ENCODE measurements around the gene CARNS1. TPM values are rescaled to one million over a fixed set of nuclear protein-coding genes. Genes with fewer than 3 reads are reported as not detected.

CARNS1 gene
- total RNA-seq, 1 experiment from 2014 or later = 0.13 TPM

DNA sequence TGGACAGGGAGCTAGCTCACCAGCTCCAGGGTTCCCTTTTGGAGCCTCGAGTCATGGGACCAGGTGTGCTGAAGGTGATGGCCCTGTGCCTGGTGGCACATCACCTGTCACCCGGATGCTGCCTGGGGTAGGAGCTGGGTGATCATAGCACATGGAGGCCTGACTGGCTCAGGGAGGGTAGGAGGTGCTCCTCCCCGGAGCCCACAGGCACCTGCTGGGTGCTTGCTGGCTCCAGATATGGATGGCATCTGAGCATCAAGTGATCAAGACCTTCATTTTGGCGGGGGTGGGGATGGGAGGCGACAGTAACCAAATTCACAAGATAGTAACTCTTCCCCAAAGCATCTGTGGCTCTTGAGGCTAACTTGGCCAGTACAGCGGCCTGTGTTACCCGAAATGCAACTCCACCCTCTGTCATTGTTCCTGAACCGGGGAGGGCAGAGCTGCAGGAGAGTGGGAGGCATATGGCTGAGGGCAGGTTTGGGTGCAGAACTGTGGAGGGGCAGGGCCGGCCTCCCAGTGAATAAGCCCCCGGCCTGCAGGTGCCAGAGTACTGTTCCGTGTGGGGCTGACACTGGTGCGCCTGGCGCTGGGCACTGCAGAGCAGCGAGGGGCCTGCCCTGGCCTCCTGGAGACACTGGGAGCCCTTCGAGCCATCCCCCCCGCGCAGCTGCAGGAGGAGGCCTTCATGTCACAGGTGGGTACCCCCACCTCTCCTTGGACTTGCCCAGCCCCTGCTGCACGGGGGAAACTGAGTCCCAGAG lies 6.9 kb upstream of the CARNS1 start:
- Histone ChIP-seq H3K27me3 (replicated peaks; ENCODE audit: insufficient read depth, low read depth, low read length, poor library complexity) (no peaks in the 10 kb centered on the region), H3K36me3 (ENCODE audit: insufficient read depth, low read length, poor library complexity, severe bottlenecking) (no peaks in the 10 kb centered on the region), H3K4me1 (ENCODE audit: insufficient read depth, low read length, poor library complexity, severe bottlenecking) (no peaks in the 10 kb centered on the region), H3K4me3 (ENCODE audit: low read depth, low read length, poor library complexity, severe bottlenecking) (no peak overlapping the region), H3K9me3 (ENCODE audit: low read depth, low read length, poor library complexity, severe bottlenecking) (no peaks in the 10 kb centered on the region), H3K27ac (ENCODE audit: low read depth, low read length, poor library complexity, severe bottlenecking) (no peak overlapping the region)
- POLR2A ChIA-PET (ENCODE audit: low non-redundant PET) = no interaction called here
- CTCF ChIA-PET = no interaction called here
- no peak for TF ChIP-seq EZH2 (IDR thresholded peaks at IDR 0.05; ENCODE audit: borderline replicate concordance, low read depth, low read length, poor library complexity, severe bottlenecking)
- TF ChIP-seq, protein P1, sequence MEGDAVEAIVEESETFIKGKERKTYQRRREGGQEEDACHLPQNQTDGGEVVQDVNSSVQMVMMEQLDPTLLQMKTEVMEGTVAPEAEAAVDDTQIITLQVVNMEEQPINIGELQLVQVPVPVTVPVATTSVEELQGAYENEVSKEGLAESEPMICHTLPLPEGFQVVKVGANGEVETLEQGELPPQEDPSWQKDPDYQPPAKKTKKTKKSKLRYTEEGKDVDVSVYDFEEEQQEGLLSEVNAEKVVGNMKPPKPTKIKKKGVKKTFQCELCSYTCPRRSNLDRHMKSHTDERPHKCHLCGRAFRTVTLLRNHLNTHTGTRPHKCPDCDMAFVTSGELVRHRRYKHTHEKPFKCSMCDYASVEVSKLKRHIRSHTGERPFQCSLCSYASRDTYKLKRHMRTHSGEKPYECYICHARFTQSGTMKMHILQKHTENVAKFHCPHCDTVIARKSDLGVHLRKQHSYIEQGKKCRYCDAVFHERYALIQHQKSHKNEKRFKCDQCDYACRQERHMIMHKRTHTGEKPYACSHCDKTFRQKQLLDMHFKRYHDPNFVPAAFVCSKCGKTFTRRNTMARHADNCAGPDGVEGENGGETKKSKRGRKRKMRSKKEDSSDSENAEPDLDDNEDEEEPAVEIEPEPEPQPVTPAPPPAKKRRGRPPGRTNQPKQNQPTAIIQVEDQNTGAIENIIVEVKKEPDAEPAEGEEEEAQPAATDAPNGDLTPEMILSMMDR (conservative IDR thresholded peaks at IDR 0.05; ENCODE audit: low read depth, low read length) = no peak
- intact Hi-C loops (cut with micrococcal nuclease; ENCODE audit: unreplicated experiment) = no loop called here
- DNase-seq (ENCODE audit: low spot score) = no peak
- BruUV-seq (replicated peaks) = no TSS peak

DNA sequence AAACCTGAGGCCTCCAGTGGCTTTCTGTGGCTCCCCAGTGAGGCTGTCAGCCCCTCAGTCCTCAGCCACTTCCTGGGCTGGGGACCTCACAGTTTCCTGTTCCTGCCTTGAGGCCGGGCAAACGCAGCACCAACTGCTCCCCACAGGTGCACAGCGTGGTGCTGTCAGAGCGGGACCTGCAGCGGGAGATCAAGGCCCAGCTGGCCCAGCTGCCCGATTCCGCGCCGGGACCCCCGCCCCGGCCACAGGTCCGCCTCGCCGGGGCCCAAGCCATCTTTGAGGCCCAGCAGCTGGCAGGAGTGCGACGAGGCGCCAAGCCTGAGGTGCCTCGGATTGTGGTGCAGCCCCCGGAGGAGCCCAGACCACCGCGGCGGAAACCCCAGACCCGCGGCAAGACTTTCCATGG lies 6.2 kb upstream of the CARNS1 start:
- Histone ChIP-seq H3K9me3 (ENCODE audit: low read depth, low read length, poor library complexity, severe bottlenecking) (no peaks in the 10 kb centered on the region), H3K27ac (ENCODE audit: low read depth, low read length, poor library complexity, severe bottlenecking) (no peak overlapping the region), H3K27me3 (replicated peaks; ENCODE audit: insufficient read depth, low read depth, low read length, poor library complexity) (no peaks in the 10 kb centered on the region), H3K4me3 (ENCODE audit: low read depth, low read length, poor library complexity, severe bottlenecking) (no peak overlapping the region), H3K4me1 (ENCODE audit: insufficient read depth, low read length, poor library complexity, severe bottlenecking) (no peaks in the 10 kb centered on the region), H3K36me3 (ENCODE audit: insufficient read depth, low read length, poor library complexity, severe bottlenecking) (no peaks in the 10 kb centered on the region)
- TF ChIP-seq, protein P1 (conservative IDR thresholded peaks at IDR 0.05; ENCODE audit: low read depth, low read length) = no peak
- TF ChIP-seq EZH2 (IDR thresholded peaks at IDR 0.05; ENCODE audit: borderline replicate concordance, low read depth, low read length, poor library complexity, severe bottlenecking) = no peak
- CTCF ChIA-PET = no interaction called here
- intact Hi-C loops (cut with micrococcal nuclease; ENCODE audit: unreplicated experiment) = no loop called here
- POLR2A ChIA-PET (ENCODE audit: low non-redundant PET) = no interaction called here
- no peak for DNase-seq (ENCODE audit: low spot score)
- BruUV-seq (replicated peaks) = no TSS peak

DNA sequence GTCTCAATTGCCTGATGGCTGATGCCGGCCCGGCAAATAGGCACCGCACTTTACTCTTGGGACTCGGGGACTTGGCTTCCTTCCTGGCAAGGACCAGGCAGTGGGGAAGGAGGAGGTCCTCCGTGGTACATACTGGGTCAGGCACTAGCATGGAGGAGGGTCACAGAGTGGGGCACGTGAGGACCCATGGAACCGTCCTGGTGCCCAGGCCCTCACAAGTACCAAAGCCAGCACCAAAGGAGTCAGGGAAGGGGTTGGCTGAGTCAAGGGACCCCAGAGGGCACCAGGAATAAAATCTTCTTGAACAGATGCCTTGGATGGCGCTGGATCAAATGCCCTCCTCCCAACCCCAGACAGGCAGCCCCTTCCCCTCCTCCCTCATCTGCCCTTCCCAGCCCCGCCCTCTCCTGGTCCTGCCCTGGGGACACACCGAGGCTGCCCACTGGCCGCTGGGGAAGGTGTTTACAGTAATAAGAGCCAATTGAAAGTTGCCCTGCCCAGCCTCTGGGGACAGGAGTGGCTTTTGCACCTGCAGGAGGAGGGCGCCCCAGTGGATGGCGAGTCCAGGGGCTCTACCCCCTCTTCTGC lies 5.6 kb upstream of the CARNS1 start:
- no peak overlapping the region for H3K4me3 ChIP-seq (ENCODE audit: low read depth, low read length, poor library complexity, severe bottlenecking)
- H3K36me3 ChIP-seq (ENCODE audit: insufficient read depth, low read length, poor library complexity, severe bottlenecking) = no peaks in the 10 kb centered on the region
- intact Hi-C loops (cut with micrococcal nuclease; ENCODE audit: unreplicated experiment) = no loop called here
- no peaks in the 10 kb centered on the region for H3K27me3 ChIP-seq (replicated peaks; ENCODE audit: insufficient read depth, low read depth, low read length, poor library complexity)
- H3K9me3 ChIP-seq (ENCODE audit: low read depth, low read length, poor library complexity, severe bottlenecking) = no peaks in the 10 kb centered on the region
- no peaks in the 10 kb centered on the region for H3K4me1 ChIP-seq (ENCODE audit: insufficient read depth, low read length, poor library complexity, severe bottlenecking)
- TF ChIP-seq, protein P1 (conservative IDR thresholded peaks at IDR 0.05; ENCODE audit: low read depth, low read length) = no peak
- TF ChIP-seq EZH2 (IDR thresholded peaks at IDR 0.05; ENCODE audit: borderline replicate concordance, low read depth, low read length, poor library complexity, severe bottlenecking) = no peak
- H3K27ac ChIP-seq (ENCODE audit: low read depth, low read length, poor library complexity, severe bottlenecking) = no peak overlapping the region
- DNase-seq (ENCODE audit: low spot score) = no peak
- POLR2A ChIA-PET (ENCODE audit: low non-redundant PET) = no interaction called here
- no TSS peak for BruUV-seq (replicated peaks)
- CTCF ChIA-PET = no interaction called here

All from A673 (cell line).